ENCODE results near the gene HEATR5B. TPM values are rescaled to one million over a fixed set of nuclear protein-coding genes. Genes with fewer than 3 reads are reported as not detected.

HEATR5B gene
- total and polyA plus RNA-seq, 2 of the 4 experiments (the other 2 are of a cell fraction) = 8.3 to 17.9 TPM

- intact Hi-C loops (cut with micrococcal nuclease) = no loop called here
- no peaks in the 10 kb centered on the region; the same call in 1 of the 2 replicates for H3K9me1 ChIP-seq (ENCODE audit: insufficient read depth, low read length)
- H2AK9ac ChIP-seq (replicated peaks; ENCODE audit: low read depth, low read length, poor library complexity) = peak overlapping the region; percentile 83
- H3K14ac ChIP-seq (replicated peaks; ENCODE audit: low read depth, low read length) = peak overlapping the region; percentile 98
- H2BK120ac ChIP-seq (ENCODE audit: low read depth, low read length) = peak overlapping the region; percentile 64
- BruUV-seq (replicated peaks) = no TSS peak
- H4K8ac ChIP-seq (ENCODE audit: low read depth in 2 of 2, low read length in 2 of 2) = peak overlapping the region; percentile 51 to 78; a peak in 3 of 4 replicates
- in situ Hi-C loops (cut with MboI; ENCODE audit: low sequenced_read_pairs) = no loop called here
- no peaks in the 10 kb centered on the region for H3K27me3 ChIP-seq (ENCODE audit: control insufficient read depth, insufficient read depth, low read length)
- peak overlapping the region; percentile 91 for H3K56ac ChIP-seq (ENCODE audit: extremely low read depth, insufficient read depth, low read length)
- peak overlapping the region; percentile 75 for H3K27ac ChIP-seq (ENCODE audit: insufficient read depth, low read length)
- peak overlapping the region; percentile 78 for H3K4me3 ChIP-seq (ENCODE audit: insufficient read depth, low read depth, low read length)
- peaks cover 3% of the 10 kb centered on the region; the same call in 1 of the 2 replicates for H3K4me1 ChIP-seq (ENCODE audit: control insufficient read depth, insufficient read depth, low read length)
- H3K79me1 ChIP-seq (ENCODE audit: low read depth in 1 of 2, low read length in 2 of 2) = peaks cover 15 to 34% of the 10 kb centered on the region in 2 experiments
- H2BK5ac ChIP-seq (ENCODE audit: low read depth, low read length, poor library complexity, severe bottlenecking) = peak overlapping the region; percentile 68
- H3K18ac ChIP-seq (ENCODE audit: low read depth, low read length) = no peak overlapping the region
- dilution Hi-C loops (cut with HindIII; ENCODE audit: low sequenced_read_pairs, unreplicated experiment) = no loop called here
- H4K5ac ChIP-seq (ENCODE audit: low read depth, low read length) = no peak overlapping the region
- DNase-seq (no peak), ATAC-seq (ENCODE audit: low read depth) (no peak)
- peak overlapping the region; percentile 98 for H2AFZ ChIP-seq (replicated peaks; ENCODE audit: low read length, poor library complexity)
- H3K23ac ChIP-seq (ENCODE audit: low read depth, low read length) = peak overlapping the region; percentile 95
- H3K4me2 ChIP-seq (ENCODE audit: low read depth, low read length) = peak overlapping the region; percentile 64
- no peaks in the 10 kb centered on the region for H3K36me3 ChIP-seq (ENCODE audit: control insufficient read depth, insufficient read depth, low read length)
- peak overlapping the region; percentile 61; the same call in 2 of the 3 replicates for H2BK15ac ChIP-seq (ENCODE audit: low read depth, low read length)
- H2BK20ac ChIP-seq (ENCODE audit: low read depth, low read length) = no peak overlapping the region
- H3K4ac ChIP-seq (ENCODE audit: low read depth, low read length) = peak overlapping the region; percentile 75
- TF ChIP-seq MXI1 (IDR thresholded peaks at IDR 0.05; ENCODE audit: borderline replicate concordance, low read depth, low read length) = no peak
- no peak for TF ChIP-seq RCOR1 (IDR thresholded peaks at IDR 0.05; ENCODE audit: insufficient replicate concordance, low read length)
- no peak for TF ChIP-seq RAD21 (IDR thresholded peaks at IDR 0.05; ENCODE audit: low read length)
- no peak for TF ChIP-seq SMC3 (IDR thresholded peaks at IDR 0.05; ENCODE audit: low read depth, low read length)
- no peak for TF ChIP-seq NFE2L2 (IDR thresholded peaks at IDR 0.05; ENCODE audit: low read depth, low read length)
- H3K9ac ChIP-seq (ENCODE audit: low read depth, low read length) = peak overlapping the region; percentile 79
- H4K20me1 ChIP-seq (ENCODE audit: insufficient read depth, low read length) = peaks cover 5% of the 10 kb centered on the region; the same call in 1 of the 2 replicates
- 36% methylated on average over 5 of the region's 15 CpGs; no CpG with 5 or more reads in 1 of the 2 experiments for WGBS, 2 experiments (ENCODE audit: extremely low coverage in 2 of 2, insufficient read length in 1 of 2)
- CTCF ChIA-PET = no interaction called here
- POLR2A ChIA-PET (ENCODE audit: unreplicated experiment) = no interaction called here
- H2AK5ac ChIP-seq (ENCODE audit: low read depth, low read length) = no peak overlapping the region
- H3K9me3 ChIP-seq (ENCODE audit: control insufficient read depth, insufficient read depth, low read length) = no peaks in the 10 kb centered on the region
- H4K91ac ChIP-seq (ENCODE audit: insufficient read depth, low read depth, low read length) = peak overlapping the region; percentile 49
These were observed 116.8 kb downstream of the HEATR5B start for GRCh38 chr2:36967236-36967876.
